GM06990 (cell line): Measurements from ENCODE around the gene PRKCH.
A peak's percentile ranks its signal among the peaks of the same experiment; 100 is the strongest.

Experiments
- DNase-seq: peaks from one replicate; pipeline ENCODE4 v3.0.0-alpha.2; 2011; ENCODE audit not compliant: insufficient read length; ENCODE audit errors: extremely low read depth
- H3K27me3 ChIP-seq: replicated peaks from 2 replicates; pipeline ENCODE4 v1.6.0; 2011; ENCODE audit warnings: low read length; ENCODE audit not compliant: control insufficient read depth, insufficient read depth
- H3K36me3 ChIP-seq: 2 replicates; pipeline ENCODE4 v1.5.1; 2011; ENCODE audit warnings: low read length; ENCODE audit not compliant: control insufficient read depth, insufficient read depth
- H3K4me3 ChIP-seq: replicated peaks from 2 replicates; pipeline ENCODE4 v1.5.1; 2011; ENCODE audit warnings: low read depth, mild to moderate bottlenecking, control low read depth, low read length
- CTCF ChIP-seq: IDR thresholded peaks from 2 replicates; pipeline ENCODE4 v1.5.1; 2011; ENCODE audit warnings: low read length, control low read depth, mild to moderate bottlenecking, inconsistent platforms; ENCODE audit not compliant: insufficient read depth, poor library complexity, severe bottlenecking

Gene PRKCH

GRCh38 chr14:61474015-61474414, 152.6 kb downstream of the PRKCH start:
- no peak for TF ChIP-seq CTCF
- H3K4me3 ChIP-seq = no peak overlapping the region
- H3K27me3 ChIP-seq = no peaks in the 10 kb centered on the region
- DNase-seq = no peak
- H3K36me3 ChIP-seq = no peaks in the 10 kb centered on the region

- H3K36me3 ChIP-seq = no peaks in the 10 kb centered on the region
- no peaks in the 10 kb centered on the region for H3K27me3 ChIP-seq
- no peak for TF ChIP-seq CTCF
- DNase-seq = no peak
- no peak overlapping the region for H3K4me3 ChIP-seq
Observed at GRCh38 chr14:61474701-61475100, 153.3 kb downstream of the PRKCH start.

- Histone ChIP-seq H3K36me3 (no peaks in the 10 kb centered on the region), H3K4me3 (no peak overlapping the region), H3K27me3 (no peaks in the 10 kb centered on the region)
- no peak for DNase-seq
- TF ChIP-seq CTCF = peak; percentile 59
Observed at GRCh38 chr14:61475316-61475715, 153.9 kb downstream of the PRKCH start.

- TF ChIP-seq CTCF = no peak
- Histone ChIP-seq H3K36me3 (no peaks in the 10 kb centered on the region), H3K27me3 (no peaks in the 10 kb centered on the region), H3K4me3 (no peak overlapping the region)
- DNase-seq = no peak
Observed at GRCh38 chr14:61476105-61476753, 154.8 kb downstream of the PRKCH start.

GRCh38 chr14:61476754-61477410, 155.5 kb downstream of the PRKCH start:
- no peaks in the 10 kb centered on the region for H3K36me3 ChIP-seq
- H3K27me3 ChIP-seq = no peaks in the 10 kb centered on the region
- TF ChIP-seq CTCF = no peak
- DNase-seq = peak; percentile 53
- no peak overlapping the region; the same call in 1 of the 2 replicates for H3K4me3 ChIP-seq
